ENCODE results near the gene CDK16.

DNA sequence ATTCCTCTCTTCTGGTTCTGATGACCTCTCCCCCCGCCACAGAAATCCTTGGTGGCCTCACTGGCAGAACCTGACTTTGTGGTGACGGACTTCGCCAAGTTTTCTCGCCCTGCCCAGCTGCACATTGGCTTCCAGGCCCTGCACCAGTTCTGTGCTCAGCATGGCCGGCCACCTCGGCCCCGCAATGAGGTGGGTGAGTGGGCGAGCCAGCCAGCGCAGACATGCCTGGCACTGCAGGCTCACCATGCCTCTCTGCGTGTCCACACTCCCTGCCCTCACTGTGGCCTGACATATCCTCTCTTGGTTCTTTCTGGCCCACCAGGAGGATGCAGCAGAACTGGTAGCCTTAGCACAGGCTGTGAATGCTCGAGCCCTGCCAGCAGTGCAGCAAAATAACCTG is 16.2 kb upstream of the CDK16 start:
- TF ChIP-seq POLR2A (IDR thresholded peaks at IDR 0.05; ENCODE audit: low read depth, low read length) (no peak), POLR2AphosphoS5 (IDR thresholded peaks at IDR 0.05; ENCODE audit: low read depth, low read length) (no peak), TAF1 (IDR thresholded peaks at IDR 0.05; ENCODE audit: low read depth, low read length) (no peak), POU2F2 (IDR thresholded peaks at IDR 0.05; ENCODE audit: low read depth, low read length) (no peak), PAX5 (IDR thresholded peaks at IDR 0.05; ENCODE audit: insufficient read depth, low read length, severe bottlenecking) (no peak), SPI1 (IDR thresholded peaks at IDR 0.05; ENCODE audit: low read depth, low read length) (no peak)
